K562 (cell line): ENCODE data around the gene TPGS1. TPM values are rescaled to one million over a fixed set of nuclear protein-coding genes. Genes with fewer than 3 reads are reported as not detected.

Experiments
- BDP1 ChIP-seq: IDR thresholded peaks from 3 replicates; pipeline ENCODE4 v1.6.1; 2011; ENCODE audit not compliant: insufficient read length, insufficient read depth
- BMI1 ChIP-seq: fragments of 150-350 bp; IDR thresholded peaks from 2 replicates; pipeline ENCODE4 v1.6.1; 2014; ENCODE audit warnings: low read length
- FOXK2 ChIP-seq, 2 experiments: fragments of 450-650 bp; IDR thresholded peaks in 1 of 2; conservative IDR thresholded peaks in 1 of 2; 2 replicates each; pipeline ENCODE4 v1.6.1; 2016; ENCODE audit warnings: low read depth in 2 of 2, mild to moderate bottlenecking in 1 of 2
- HNRNPH1 ChIP-seq: fragments of 200-400 bp; formaldehyde crosslinking; optimal IDR thresholded peaks from 2 replicates; pipeline ENCODE3; 2017; ENCODE audit warnings: low read depth, mild to moderate bottlenecking, low read length, moderate library complexity
- MAFF ChIP-seq: IDR thresholded peaks from 2 replicates; pipeline ENCODE4 v1.6.1; 2012; ENCODE audit warnings: low read length, improper control_type of control experiment
- POLR3A ChIP-seq: IDR thresholded peaks from 2 replicates; pipeline ENCODE4 v1.6.1; 2011; ENCODE audit warnings: borderline replicate concordance, mild to moderate bottlenecking, moderate library complexity; ENCODE audit not compliant: insufficient read length, insufficient read depth; ENCODE audit errors: extremely low read depth
- RFX5 ChIP-seq: IDR thresholded peaks from 2 replicates; pipeline ENCODE4 v1.6.1; 2011; ENCODE audit warnings: low read depth, mild to moderate bottlenecking, improper control_type of control experiment, low read length
- SREBF1 ChIP-seq: fragments of 150-350 bp; IDR thresholded peaks from 2 replicates; pipeline ENCODE4 v1.6.1; 2014; ENCODE audit warnings: antibody characterized with exemption, low read depth, low read length, borderline replicate concordance
- ZNF212 ChIP-seq: fragments of 450-650 bp; formaldehyde crosslinking; IDR thresholded peaks from 2 replicates; pipeline ENCODE4 v1.4.0; 2020; ENCODE audit warnings: mild to moderate bottlenecking
- ZNF778 ChIP-seq: fragments of 450-650 bp; formaldehyde crosslinking; IDR thresholded peaks from 2 replicates; pipeline ENCODE4 v1.4.0; 2020; ENCODE audit warnings: mild to moderate bottlenecking, moderate library complexity
- ZNF830 ChIP-seq: fragments of 250-450 bp; sonication (Bioruptor Pico); IDR thresholded peaks from 2 replicates; pipeline ENCODE4 v1.5.0; 2021; ENCODE audit warnings: mild to moderate bottlenecking
- ZSCAN29 ChIP-seq: fragments of 450-650 bp; IDR thresholded peaks from 2 replicates; pipeline ENCODE4 v1.6.1; 2017
- ZSCAN32 ChIP-seq: fragments of 450-650 bp; formaldehyde crosslinking; IDR thresholded peaks from 2 replicates; pipeline ENCODE4 v1.4.0; 2020; ENCODE audit warnings: mild to moderate bottlenecking, moderate library complexity
- polyA plus RNA-seq, 8 experiments: library from polyadenylated mRNA; depleted of rRNA in 4 of 8; stranded (reverse) in 5 of 8; unstranded in 3 of 8; fragments of >200 nt; fragmentation: Nextera tagmentation in 2 of 8; fragmentation: Illumina TruSeq in 1 of 8; extraction: Ambion mirVana in 2 of 8; extraction: Trizol in 1 of 8; gene quantifications; 2 replicates each; pipeline versions ENCODE4 v1.2.1 to v1.2.3, GENCODE V29; 2011 to 2014; ENCODE audit warnings: inconsistent platforms in 1 of 8, missing spikeins in 1 of 8
- total RNA-seq, 7 experiments: library from RNA; depleted of rRNA in 6 of 7; stranded (reverse); fragments of >200 nt in 6 of 7; fragmentation: Illumina TruSeq in 2 of 7; extraction: Trizol in 2 of 7; gene quantifications; 2 replicates each; pipeline versions ENCODE4 v1.2.1 to v1.2.3, GENCODE V29; 2011 to 2021; ENCODE audit warnings: low replicate concordance in 1 of 7
- TF ChIP-seq, protein P1 (sequence below): fragments of 450-650 bp; formaldehyde crosslinking; IDR thresholded peaks from 2 replicates; pipeline ENCODE4 v1.4.0; 2022; ENCODE audit warnings: missing genetic modification characterization
- TF ChIP-seq, protein P2 (sequence below): fragments of 250-450 bp; sonication (Bioruptor Pico); IDR thresholded peaks from 2 replicates; pipeline ENCODE4 v1.8.0; 2021; ENCODE audit warnings: borderline replicate concordance, mild to moderate bottlenecking, moderate library complexity; ENCODE audit not compliant: poor library complexity, severe bottlenecking
- TF ChIP-seq, protein P3 (sequence below): sonication (generic); formaldehyde crosslinking; IDR thresholded peaks from 2 replicates; pipeline ENCODE4 v1.5.0; 2020; ENCODE audit warnings: missing genetic modification reagents
- TF ChIP-seq, protein P4 (sequence below): fragments of 450-650 bp; IDR thresholded peaks from 2 replicates; pipeline ENCODE4 v1.6.1; 2016; ENCODE audit warnings: missing biosample characterization, missing genetic modification characterization
- TF ChIP-seq, protein P5 (sequence below): sonication (generic); formaldehyde crosslinking; IDR thresholded peaks from 2 replicates; pipeline ENCODE4 v1.8.1; 2023; ENCODE audit warnings: mild to moderate bottlenecking, missing genetic modification reagents
- TF ChIP-seq, protein P6 (sequence below), 2 experiments: fragments of 450-650 bp in 1 of 2; IDR thresholded peaks; 2 replicates each; pipeline ENCODE4 v1.6.1; 2011 to 2017; ENCODE audit warnings: low read depth in 2 of 2, antibody characterized with exemption in 1 of 2, borderline replicate concordance in 1 of 2, low read length in 1 of 2, mild to moderate bottlenecking in 1 of 2, mixed read lengths in 1 of 2; ENCODE audit not compliant: control insufficient read depth in 1 of 2

The TPGS1 gene
- total and polyA plus RNA-seq, 9 of the 15 experiments (the other 6 are each of a cell fraction or from before 2014, with no cell fraction given): 0.30 to 31.6 (median 1.2) TPM; not detected in 2

DNA sequence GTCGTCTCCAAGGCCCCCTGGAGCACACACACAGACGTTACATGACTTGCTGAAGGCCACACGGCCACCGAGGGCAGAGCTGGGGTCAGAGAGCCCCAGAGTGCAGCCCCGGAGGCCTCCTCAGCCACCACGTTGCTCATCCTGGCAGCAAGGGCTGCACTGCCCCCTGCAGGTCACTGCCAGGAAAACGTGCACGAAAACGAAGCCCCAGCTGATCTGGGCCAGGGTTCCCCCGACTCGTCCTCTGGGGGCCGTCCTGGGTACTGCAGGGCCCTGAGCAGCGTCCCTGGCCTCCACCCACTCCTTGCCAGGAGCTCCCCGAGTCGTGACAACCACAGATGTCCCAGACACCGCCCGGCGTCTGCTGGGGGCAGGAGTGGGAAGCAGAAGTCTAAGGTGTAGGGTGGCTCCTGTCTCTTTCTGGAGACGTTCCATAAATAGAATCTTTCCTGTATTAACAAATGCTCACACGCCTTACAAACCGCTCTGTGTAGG, 3.4 kb downstream of the TPGS1 start (continued):
- TF ChIP-seq, protein P1, sequence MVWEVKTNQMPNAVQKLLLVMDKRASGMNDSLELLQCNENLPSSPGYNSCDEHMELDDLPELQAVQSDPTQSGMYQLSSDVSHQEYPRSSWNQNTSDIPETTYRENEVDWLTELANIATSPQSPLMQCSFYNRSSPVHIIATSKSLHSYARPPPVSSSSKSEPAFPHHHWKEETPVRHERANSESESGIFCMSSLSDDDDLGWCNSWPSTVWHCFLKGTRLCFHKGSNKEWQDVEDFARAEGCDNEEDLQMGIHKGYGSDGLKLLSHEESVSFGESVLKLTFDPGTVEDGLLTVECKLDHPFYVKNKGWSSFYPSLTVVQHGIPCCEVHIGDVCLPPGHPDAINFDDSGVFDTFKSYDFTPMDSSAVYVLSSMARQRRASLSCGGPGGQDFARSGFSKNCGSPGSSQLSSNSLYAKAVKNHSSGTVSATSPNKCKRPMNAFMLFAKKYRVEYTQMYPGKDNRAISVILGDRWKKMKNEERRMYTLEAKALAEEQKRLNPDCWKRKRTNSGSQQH (CRISPR knock-in tag): no peak
- no peak for TF ChIP-seq ZNF830
- TF ChIP-seq, protein P2, sequence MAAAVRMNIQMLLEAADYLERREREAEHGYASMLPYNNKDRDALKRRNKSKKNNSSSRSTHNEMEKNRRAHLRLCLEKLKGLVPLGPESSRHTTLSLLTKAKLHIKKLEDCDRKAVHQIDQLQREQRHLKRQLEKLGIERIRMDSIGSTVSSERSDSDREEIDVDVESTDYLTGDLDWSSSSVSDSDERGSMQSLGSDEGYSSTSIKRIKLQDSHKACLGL (CRISPR knock-in tag): no peak
- no peak for TF ChIP-seq SREBF1
- TF ChIP-seq BDP1: no peak
- TF ChIP-seq POLR3A: no peak
- TF ChIP-seq, protein P3, sequence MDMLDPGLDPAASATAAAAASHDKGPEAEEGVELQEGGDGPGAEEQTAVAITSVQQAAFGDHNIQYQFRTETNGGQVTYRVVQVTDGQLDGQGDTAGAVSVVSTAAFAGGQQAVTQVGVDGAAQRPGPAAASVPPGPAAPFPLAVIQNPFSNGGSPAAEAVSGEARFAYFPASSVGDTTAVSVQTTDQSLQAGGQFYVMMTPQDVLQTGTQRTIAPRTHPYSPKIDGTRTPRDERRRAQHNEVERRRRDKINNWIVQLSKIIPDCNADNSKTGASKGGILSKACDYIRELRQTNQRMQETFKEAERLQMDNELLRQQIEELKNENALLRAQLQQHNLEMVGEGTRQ (CRISPR knock-in tag): no peak
- TF ChIP-seq, protein P4, sequence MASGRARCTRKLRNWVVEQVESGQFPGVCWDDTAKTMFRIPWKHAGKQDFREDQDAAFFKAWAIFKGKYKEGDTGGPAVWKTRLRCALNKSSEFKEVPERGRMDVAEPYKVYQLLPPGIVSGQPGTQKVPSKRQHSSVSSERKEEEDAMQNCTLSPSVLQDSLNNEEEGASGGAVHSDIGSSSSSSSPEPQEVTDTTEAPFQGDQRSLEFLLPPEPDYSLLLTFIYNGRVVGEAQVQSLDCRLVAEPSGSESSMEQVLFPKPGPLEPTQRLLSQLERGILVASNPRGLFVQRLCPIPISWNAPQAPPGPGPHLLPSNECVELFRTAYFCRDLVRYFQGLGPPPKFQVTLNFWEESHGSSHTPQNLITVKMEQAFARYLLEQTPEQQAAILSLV: no peak
- TF ChIP-seq FOXK2 (conservative IDR thresholded peaks at IDR 0.05 in 1 of 2, IDR thresholded peaks at IDR 0.05 in 1 of 2; ENCODE audit: low read depth in 2 of 2): no peak
- no peak for TF ChIP-seq MAFF
- TF ChIP-seq ZNF212 (CRISPR knock-in tag): no peak
- TF ChIP-seq ZNF778: no peak
- no peak for TF ChIP-seq HNRNPH1
- no peak for TF ChIP-seq RFX5
- TF ChIP-seq BMI1: no peak
- TF ChIP-seq, protein P5, sequence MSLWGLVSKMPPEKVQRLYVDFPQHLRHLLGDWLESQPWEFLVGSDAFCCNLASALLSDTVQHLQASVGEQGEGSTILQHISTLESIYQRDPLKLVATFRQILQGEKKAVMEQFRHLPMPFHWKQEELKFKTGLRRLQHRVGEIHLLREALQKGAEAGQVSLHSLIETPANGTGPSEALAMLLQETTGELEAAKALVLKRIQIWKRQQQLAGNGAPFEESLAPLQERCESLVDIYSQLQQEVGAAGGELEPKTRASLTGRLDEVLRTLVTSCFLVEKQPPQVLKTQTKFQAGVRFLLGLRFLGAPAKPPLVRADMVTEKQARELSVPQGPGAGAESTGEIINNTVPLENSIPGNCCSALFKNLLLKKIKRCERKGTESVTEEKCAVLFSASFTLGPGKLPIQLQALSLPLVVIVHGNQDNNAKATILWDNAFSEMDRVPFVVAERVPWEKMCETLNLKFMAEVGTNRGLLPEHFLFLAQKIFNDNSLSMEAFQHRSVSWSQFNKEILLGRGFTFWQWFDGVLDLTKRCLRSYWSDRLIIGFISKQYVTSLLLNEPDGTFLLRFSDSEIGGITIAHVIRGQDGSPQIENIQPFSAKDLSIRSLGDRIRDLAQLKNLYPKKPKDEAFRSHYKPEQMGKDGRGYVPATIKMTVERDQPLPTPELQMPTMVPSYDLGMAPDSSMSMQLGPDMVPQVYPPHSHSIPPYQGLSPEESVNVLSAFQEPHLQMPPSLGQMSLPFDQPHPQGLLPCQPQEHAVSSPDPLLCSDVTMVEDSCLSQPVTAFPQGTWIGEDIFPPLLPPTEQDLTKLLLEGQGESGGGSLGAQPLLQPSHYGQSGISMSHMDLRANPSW: no peak
- no peak for TF ChIP-seq ZSCAN32 (CRISPR knock-in tag)
- TF ChIP-seq, protein P6, sequence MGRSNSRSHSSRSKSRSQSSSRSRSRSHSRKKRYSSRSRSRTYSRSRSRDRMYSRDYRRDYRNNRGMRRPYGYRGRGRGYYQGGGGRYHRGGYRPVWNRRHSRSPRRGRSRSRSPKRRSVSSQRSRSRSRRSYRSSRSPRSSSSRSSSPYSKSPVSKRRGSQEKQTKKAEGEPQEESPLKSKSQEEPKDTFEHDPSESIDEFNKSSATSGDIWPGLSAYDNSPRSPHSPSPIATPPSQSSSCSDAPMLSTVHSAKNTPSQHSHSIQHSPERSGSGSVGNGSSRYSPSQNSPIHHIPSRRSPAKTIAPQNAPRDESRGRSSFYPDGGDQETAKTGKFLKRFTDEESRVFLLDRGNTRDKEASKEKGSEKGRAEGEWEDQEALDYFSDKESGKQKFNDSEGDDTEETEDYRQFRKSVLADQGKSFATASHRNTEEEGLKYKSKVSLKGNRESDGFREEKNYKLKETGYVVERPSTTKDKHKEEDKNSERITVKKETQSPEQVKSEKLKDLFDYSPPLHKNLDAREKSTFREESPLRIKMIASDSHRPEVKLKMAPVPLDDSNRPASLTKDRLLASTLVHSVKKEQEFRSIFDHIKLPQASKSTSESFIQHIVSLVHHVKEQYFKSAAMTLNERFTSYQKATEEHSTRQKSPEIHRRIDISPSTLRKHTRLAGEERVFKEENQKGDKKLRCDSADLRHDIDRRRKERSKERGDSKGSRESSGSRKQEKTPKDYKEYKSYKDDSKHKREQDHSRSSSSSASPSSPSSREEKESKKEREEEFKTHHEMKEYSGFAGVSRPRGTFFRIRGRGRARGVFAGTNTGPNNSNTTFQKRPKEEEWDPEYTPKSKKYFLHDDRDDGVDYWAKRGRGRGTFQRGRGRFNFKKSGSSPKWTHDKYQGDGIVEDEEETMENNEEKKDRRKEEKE (IDR thresholded peaks at IDR 0.05; ENCODE audit: borderline replicate concordance in 1 of 2, control insufficient read depth in 1 of 2, low read depth in 2 of 2, low read length in 1 of 2): no peak; a peak in 1 of 4 replicates
- no peak for TF ChIP-seq ZSCAN29
